Endothelial cell of umbilical vein (primary cell): ENCODE data around the gene ZBTB20. TPM values are rescaled to one million over a fixed set of nuclear protein-coding genes. Genes with fewer than 3 reads are reported as not detected.

Experiments
- BruUV-seq: library from RNA; stranded (reverse); fragments of 400-500 nt; replicated peaks from 2 replicates; lab custom pipeline; 2021; lab: Mats Ljungman, UMichigan
- CTCF ChIA-PET: fragments of 300-600, 350-600 bp; sonication (Branson Sonifier 250); formaldehyde crosslinking; loops from one replicate; lab custom pipeline; 2021; ENCODE audit warnings: antibody characterized with exemption, inconsistent platforms; lab: Charles Lee
- POLR2A ChIA-PET: fragments of 300-600, 350-600 bp; sonication (Branson Sonifier 250); formaldehyde crosslinking; loops from one replicate; lab custom pipeline; 2021; ENCODE audit warnings: antibody characterized with exemption, inconsistent platforms; lab: Charles Lee
- DNase-seq: peaks from one replicate; pipeline ENCODE4 v3.0.0-alpha.2; 2011; ENCODE audit warnings: low read depth, low spot score
- FAIRE-seq: peaks from 2 replicates; lab custom pipeline; 2011; peaks lifted over from hg19 to GRCh38; lab: Jason Lieb, UNC
- H2AFZ ChIP-seq: 2 replicates; pipeline ENCODE4 v1.6.0; 2012; ENCODE audit warnings: low read depth, low read length, control low read depth, inconsistent platforms
- H3K27ac ChIP-seq: 2 replicates; pipeline ENCODE4 v1.5.1; 2011; ENCODE audit warnings: low read depth, mild to moderate bottlenecking, control low read depth, low read length, moderate library complexity; ENCODE audit not compliant: insufficient read depth
- H3K27me3 ChIP-seq, 2 experiments: 2 replicates each; pipeline versions ENCODE4 v1.6.0 to v1.6.1; 2011; ENCODE audit warnings: low read length in 2 of 2, mixed read lengths in 1 of 2; ENCODE audit not compliant: control insufficient read depth in 2 of 2, insufficient read depth in 2 of 2
- H3K36me3 ChIP-seq, 2 experiments: 2 replicates in 1 of 2; 3 replicates in 1 of 2; pipeline ENCODE4 v1.5.1; 2011; ENCODE audit warnings: low read length in 2 of 2, mild to moderate bottlenecking in 1 of 2, moderate library complexity in 1 of 2; ENCODE audit not compliant: control insufficient read depth in 2 of 2, insufficient read depth in 2 of 2; ENCODE audit errors: extremely low read depth in 1 of 2
- H3K4me1 ChIP-seq: 3 replicates; pipeline ENCODE4 v1.5.1; 2011; ENCODE audit warnings: mild to moderate bottlenecking, low read length; ENCODE audit not compliant: control insufficient read depth, insufficient read depth; ENCODE audit errors: extremely low read depth
- H3K4me2 ChIP-seq: 2 replicates; pipeline ENCODE4 v1.6.1; 2011; ENCODE audit warnings: low read length, control low read depth, mixed read lengths; ENCODE audit not compliant: insufficient read depth
- H3K4me3 ChIP-seq, 3 experiments: fragments of 200-600 bp in 1 of 3; sonication (generic), shearing (Covaris generic) in 1 of 3; replicated peaks in 1 of 3; 2 replicates each; pipeline ENCODE4 v1.5.1; 2011 to 2016; ENCODE audit warnings: control low read depth in 3 of 3, low read length in 3 of 3, mild to moderate bottlenecking in 2 of 3, inconsistent platforms in 1 of 3, low read depth in 1 of 3, moderate library complexity in 1 of 3; ENCODE audit not compliant: insufficient read depth in 1 of 3
- H3K79me2 ChIP-seq: 2 replicates; pipeline ENCODE4 v1.6.0; 2012; ENCODE audit warnings: low read length, inconsistent platforms; ENCODE audit not compliant: control insufficient read depth, insufficient read depth
- H3K9ac ChIP-seq: replicated peaks from 2 replicates; pipeline ENCODE3; 2011; ENCODE audit warnings: low read length, control low read depth; ENCODE audit not compliant: insufficient read depth; ENCODE audit errors: extremely low read depth
- H3K9me1 ChIP-seq: replicated peaks from 3 replicates; pipeline ENCODE4 v1.6.0; 2011; ENCODE audit warnings: mild to moderate bottlenecking, low read length; ENCODE audit not compliant: control insufficient read depth, insufficient read depth; ENCODE audit errors: extremely low read depth
- H3K9me3 ChIP-seq: replicated peaks from 2 replicates; pipeline ENCODE4 v1.5.1; 2012; ENCODE audit warnings: low read length, inconsistent platforms; ENCODE audit not compliant: control insufficient read depth, insufficient read depth
- H4K20me1 ChIP-seq: replicated peaks from 2 replicates; pipeline ENCODE3; 2011; ENCODE audit warnings: mild to moderate bottlenecking, low read length; ENCODE audit not compliant: control insufficient read depth, insufficient read depth; ENCODE audit errors: extremely low read depth
- EZH2 ChIP-seq: IDR thresholded peaks from 2 replicates; pipeline ENCODE4 v1.6.1; 2012; ENCODE audit warnings: borderline replicate concordance, low read depth, mild to moderate bottlenecking, moderate library complexity, low read length, inconsistent platforms; ENCODE audit not compliant: severe bottlenecking
- FOS ChIP-seq: IDR thresholded peaks from 2 replicates; pipeline ENCODE4 v1.6.1; 2011; ENCODE audit warnings: mild to moderate bottlenecking, low read length, moderate library complexity, borderline replicate concordance; ENCODE audit not compliant: insufficient read depth
- GATA2 ChIP-seq: IDR thresholded peaks from 2 replicates; pipeline ENCODE4 v1.7.0; 2011; ENCODE audit warnings: low read depth, mild to moderate bottlenecking, moderate library complexity, mixed read lengths, low read length; ENCODE audit not compliant: insufficient read length, insufficient read depth
- JUN ChIP-seq: IDR thresholded peaks from 2 replicates; pipeline ENCODE4 v1.6.1; 2011; ENCODE audit warnings: borderline replicate concordance, low read depth; ENCODE audit not compliant: insufficient read length, insufficient read depth
- MYC ChIP-seq: IDR thresholded peaks from one replicate; pipeline ENCODE4 v1.6.1; 2011; ENCODE audit warnings: mild to moderate bottlenecking, low read depth, low read length
- POLR2A ChIP-seq: IDR thresholded peaks from 2 replicates; pipeline ENCODE4 v1.6.1; 2012; ENCODE audit warnings: low read depth, mild to moderate bottlenecking, control low read depth, low read length
- POLR2AphosphoS5 ChIP-seq: IDR thresholded peaks from 2 replicates; pipeline ENCODE4 v1.6.1; 2012; ENCODE audit warnings: low read depth, mild to moderate bottlenecking, control low read depth, low read length, moderate library complexity; ENCODE audit not compliant: insufficient read depth
- dilution Hi-C: fragments of 300-500 bp; cut with MboI; formaldehyde crosslinking; loops from one replicate; pipeline ENCODE4 v1.15.0; 2019; ENCODE audit warnings: low sequenced_read_pairs; ENCODE audit not compliant: extremely low pct_ligation_motif_present
- intact Hi-C: fragments of 100-400 bp; cut with micrococcal nuclease; formaldehyde crosslinking; loops from one replicate; pipeline ENCODE4 v1.10.0; 2022
- polyA plus RNA-seq, 4 experiments: library from polyadenylated mRNA; depleted of rRNA in 3 of 4; stranded (reverse) in 3 of 4; unstranded in 1 of 4; fragments of >200 nt; gene quantifications; 2 replicates each; pipeline versions ENCODE4 v1.2.1 to v1.2.3, GENCODE V29; 2011 to 2012; ENCODE audit warnings: missing spikeins in 1 of 4
- total RNA-seq: library from RNA; stranded (reverse); gene quantifications from 2 replicates; pipeline ENCODE4 v1.2.3, GENCODE V29; 2021
- TF ChIP-seq, protein P1 (sequence below): IDR thresholded peaks from 2 replicates; pipeline ENCODE4 v1.6.1; 2011; ENCODE audit not compliant: insufficient read depth, insufficient read length
- TF ChIP-seq, protein P2 (sequence below), 2 donors: IDR thresholded peaks; 1 replicate in 1 of 2; 2 replicates in 1 of 2; pipeline ENCODE4 v1.5.1; 2011; ENCODE audit warnings: low read length in 2 of 2, mild to moderate bottlenecking in 2 of 2, moderate library complexity in 2 of 2, control low read depth in 1 of 2, inconsistent platforms in 1 of 2, low read depth in 1 of 2; ENCODE audit not compliant: insufficient read depth in 1 of 2; ENCODE audit errors: extremely low read depth in 1 of 2

Gene ZBTB20
- total and polyA plus RNA-seq, 2 donors (not counting 3 experiments of a cell fraction or from before 2014, with no cell fraction given): 2.1 to 20.5 TPM

DNA sequence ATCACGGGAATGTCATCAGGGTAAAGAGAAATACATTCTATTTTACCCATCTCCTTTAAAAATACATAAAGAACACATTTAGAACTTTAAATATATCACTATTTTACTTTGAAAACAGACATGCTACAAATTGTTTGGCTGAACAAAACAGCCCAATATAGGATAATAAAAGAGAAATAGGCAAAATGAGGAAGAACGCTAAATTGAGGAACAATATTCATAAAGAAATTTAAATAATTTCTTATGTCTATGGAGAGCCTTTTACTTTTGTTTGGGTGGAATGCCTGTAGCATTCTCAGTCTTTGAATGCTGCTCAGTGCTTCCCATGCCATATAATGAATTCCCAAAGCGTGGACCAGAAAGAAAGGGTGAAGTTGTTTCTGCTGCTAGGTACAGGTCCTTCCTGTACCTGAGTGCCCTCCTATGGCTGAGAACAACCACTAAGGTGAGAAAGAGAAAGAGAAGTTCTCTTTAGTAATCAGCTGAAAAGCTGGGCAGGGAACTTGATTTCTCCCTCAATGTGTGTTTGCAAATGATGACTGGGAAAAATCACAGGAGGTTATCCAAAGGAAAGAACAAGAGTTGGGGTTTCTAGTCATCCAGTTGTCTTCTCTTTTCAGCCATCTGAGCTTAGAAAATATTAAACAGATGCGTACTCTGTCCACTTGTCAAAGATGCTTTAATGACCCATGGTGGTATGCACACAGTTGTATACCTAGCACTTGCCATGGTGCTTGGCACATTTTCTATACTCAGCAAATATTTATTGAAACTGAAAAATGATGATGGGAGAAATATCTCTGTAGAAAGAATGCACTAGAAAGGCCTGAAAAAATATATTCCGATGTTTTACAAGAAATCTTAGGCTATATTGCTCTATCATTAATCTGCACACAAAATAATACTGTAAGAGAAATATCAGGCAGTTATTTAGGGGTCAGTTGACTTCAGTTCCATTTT, 448.7 kb downstream of the ZBTB20 start:
- Histone ChIP-seq H4K20me1 (no peaks in the 10 kb centered on the region), H3K27ac (no peak overlapping the region), H3K79me2 (no peaks in the 10 kb centered on the region), H3K36me3 (no peaks in the 10 kb centered on the region), H3K9ac (no peak overlapping the region), H3K4me2 (no peak overlapping the region), H3K4me3 (no peak overlapping the region), H3K9me1 (no peaks in the 10 kb centered on the region), H2AFZ (no peak overlapping the region), H3K27me3 (no peaks in the 10 kb centered on the region), H3K9me3 (no peaks in the 10 kb centered on the region), H3K4me1 (no peaks in the 10 kb centered on the region)
- dilution Hi-C loops: no loop called here
- no TSS peak for BruUV-seq
- FAIRE-seq: no peak
- intact Hi-C loops: no loop called here
- TF ChIP-seq POLR2A (no peak), EZH2 (no peak), GATA2 (no peak), JUN (no peak), MYC (no peak), POLR2AphosphoS5 (no peak), FOS (no peak)
- TF ChIP-seq, protein P1, sequence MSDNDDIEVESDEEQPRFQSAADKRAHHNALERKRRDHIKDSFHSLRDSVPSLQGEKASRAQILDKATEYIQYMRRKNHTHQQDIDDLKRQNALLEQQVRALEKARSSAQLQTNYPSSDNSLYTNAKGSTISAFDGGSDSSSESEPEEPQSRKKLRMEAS: no peak
- TF ChIP-seq, protein P2, sequence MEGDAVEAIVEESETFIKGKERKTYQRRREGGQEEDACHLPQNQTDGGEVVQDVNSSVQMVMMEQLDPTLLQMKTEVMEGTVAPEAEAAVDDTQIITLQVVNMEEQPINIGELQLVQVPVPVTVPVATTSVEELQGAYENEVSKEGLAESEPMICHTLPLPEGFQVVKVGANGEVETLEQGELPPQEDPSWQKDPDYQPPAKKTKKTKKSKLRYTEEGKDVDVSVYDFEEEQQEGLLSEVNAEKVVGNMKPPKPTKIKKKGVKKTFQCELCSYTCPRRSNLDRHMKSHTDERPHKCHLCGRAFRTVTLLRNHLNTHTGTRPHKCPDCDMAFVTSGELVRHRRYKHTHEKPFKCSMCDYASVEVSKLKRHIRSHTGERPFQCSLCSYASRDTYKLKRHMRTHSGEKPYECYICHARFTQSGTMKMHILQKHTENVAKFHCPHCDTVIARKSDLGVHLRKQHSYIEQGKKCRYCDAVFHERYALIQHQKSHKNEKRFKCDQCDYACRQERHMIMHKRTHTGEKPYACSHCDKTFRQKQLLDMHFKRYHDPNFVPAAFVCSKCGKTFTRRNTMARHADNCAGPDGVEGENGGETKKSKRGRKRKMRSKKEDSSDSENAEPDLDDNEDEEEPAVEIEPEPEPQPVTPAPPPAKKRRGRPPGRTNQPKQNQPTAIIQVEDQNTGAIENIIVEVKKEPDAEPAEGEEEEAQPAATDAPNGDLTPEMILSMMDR (IDR thresholded peaks at IDR 0.05; ENCODE audit: extremely low read depth in 1 of 2, insufficient read depth in 1 of 2, low read depth in 1 of 2, low read length in 2 of 2): no peak
- no peak for DNase-seq
- ChIA-PET POLR2A (no interaction called here), CTCF (no interaction called here)
